Activated CD4-positive, alpha-beta memory T cell treated with anti-CD3 and anti-CD28 coated beads for 36 hours (primary cell): Measurements from ENCODE around the gene LIPM. TPM values are rescaled to one million over a fixed set of nuclear protein-coding genes. Genes with fewer than 3 reads are reported as not detected.

Experiments used
- CTCF ChIA-PET: fragments of 350-600 bp; sonication (Branson Sonifier 250); formaldehyde crosslinking; loops from one replicate; lab custom pipeline; 2021; ENCODE audit warnings: antibody characterized with exemption, inconsistent platforms; lab: Charles Lee
- POLR2A ChIA-PET: fragments of 350-600 bp; sonication (Branson Sonifier 250); formaldehyde crosslinking; loops from one replicate; lab custom pipeline; 2021; ENCODE audit warnings: antibody characterized with exemption; lab: Charles Lee
- DNase-seq: peaks from one replicate; pipeline ENCODE4 v3.0.0-alpha.2; 2020
- H3K27ac Mint-ChIP-seq: one replicate; pipeline ENCODE4 v1.8.0; 2021; ENCODE audit warnings: mixed read lengths
- H3K27me3 Mint-ChIP-seq: one replicate; pipeline ENCODE4 v1.8.0; 2021; ENCODE audit warnings: mixed read lengths
- H3K36me3 Mint-ChIP-seq: one replicate; pipeline ENCODE4 v1.8.0; 2021; ENCODE audit warnings: mixed read lengths
- H3K4me1 Mint-ChIP-seq: one replicate; pipeline ENCODE4 v1.8.0; 2021; ENCODE audit warnings: low read depth, mixed read lengths
- H3K4me3 Mint-ChIP-seq: one replicate; pipeline ENCODE4 v1.8.0; 2021; ENCODE audit warnings: mild to moderate bottlenecking, mixed read lengths
- H3K9me3 Mint-ChIP-seq: one replicate; pipeline ENCODE4 v1.8.0; 2021; ENCODE audit warnings: mixed read lengths
- intact Hi-C: fragments of 100-400 bp; cut with micrococcal nuclease; formaldehyde crosslinking; loops from one replicate; pipeline ENCODE4 v1.15.1; 2023
- total RNA-seq, 2 experiments: library from RNA; stranded (reverse); gene quantifications; one replicate each; pipeline ENCODE4 v1.2.3, GENCODE V29; 2021

LIPM gene
- total RNA-seq, 2 experiments from 2014 or later = not detected

- CTCF ChIA-PET = interaction anchor here (0.6 to 2.5 kb wide), 8 partner anchors 17 to 1352 kb away, joined by 3 to 13 read pairs (median 4); no protein-coding TSS in a partner anchor
Observed at GRCh38 chr10:88865281-88865876, 62.8 kb downstream of the LIPM start.

DNA sequence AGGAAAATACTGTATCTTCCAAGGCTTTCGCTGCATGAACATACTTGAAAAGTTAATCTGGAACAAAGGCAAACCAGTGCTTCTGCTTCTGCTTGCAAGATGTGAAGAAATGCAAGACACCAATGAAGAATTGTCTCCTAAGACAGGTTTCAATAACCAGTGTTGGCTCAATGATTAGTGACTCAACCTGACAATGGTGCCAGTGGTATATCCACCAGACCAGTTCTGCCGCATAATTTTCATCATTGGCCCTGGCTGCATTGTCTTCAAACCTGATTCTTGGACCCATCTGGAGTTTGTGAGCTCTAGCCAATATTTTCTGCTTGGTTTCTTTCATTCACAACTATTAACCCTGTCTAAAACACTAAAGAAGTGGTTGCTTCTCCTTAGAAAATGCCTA lies 63.9 kb downstream of the LIPM start:
- Mint-ChIP-seq H3K9me3 (peaks cover 3% of the 10 kb centered on the region), H3K4me3 (no peak overlapping the region), H3K27me3 (peaks cover 5% of the 10 kb centered on the region), H3K27ac (no peak overlapping the region), H3K4me1 (no peaks in the 10 kb centered on the region), H3K36me3 (no peaks in the 10 kb centered on the region)
- no peak for DNase-seq
- ChIA-PET CTCF (no interaction called here), POLR2A (no interaction called here)
- intact Hi-C loops = no loop called here

More at GRCh38 chr10:88865281-88865876, 62.8 kb downstream of the LIPM start:
- no peak overlapping the region for H3K27ac Mint-ChIP-seq
- H3K4me1 Mint-ChIP-seq = no peaks in the 10 kb centered on the region
- POLR2A ChIA-PET = no interaction called here
- no peaks in the 10 kb centered on the region for H3K36me3 Mint-ChIP-seq
- H3K4me3 Mint-ChIP-seq = no peak overlapping the region
- peaks cover 5% of the 10 kb centered on the region for H3K27me3 Mint-ChIP-seq
- intact Hi-C loops = loop anchor here (1.0 kb wide), 1 partner anchor 30 kb away; no protein-coding TSS in a partner anchor
- no peaks in the 10 kb centered on the region for H3K9me3 Mint-ChIP-seq
- DNase-seq = no peak

DNA sequence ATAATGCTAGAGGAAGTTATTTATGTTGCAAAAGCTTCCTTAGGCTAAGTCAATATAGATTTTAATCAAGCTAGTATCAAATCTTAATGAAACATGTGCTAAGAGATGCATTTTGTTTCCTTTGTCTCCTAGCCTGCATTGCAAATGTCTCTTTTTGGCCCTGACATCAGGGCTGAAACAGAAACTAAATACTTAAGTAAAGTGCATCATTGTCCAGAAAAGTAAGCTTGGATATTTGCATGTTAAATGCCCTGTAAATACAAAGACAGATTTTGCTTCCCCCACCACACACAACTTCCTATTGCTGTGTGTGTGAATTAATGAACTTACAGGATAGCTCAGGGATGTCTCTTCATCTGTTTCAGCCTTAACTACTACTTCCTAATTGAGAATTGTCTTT lies 67.6 kb downstream of the LIPM start:
- no peak overlapping the region for H3K27ac Mint-ChIP-seq
- intact Hi-C loops = no loop called here
- no peak for DNase-seq
- peaks cover 3% of the 10 kb centered on the region for H3K9me3 Mint-ChIP-seq
- H3K4me1 Mint-ChIP-seq = no peaks in the 10 kb centered on the region
- ChIA-PET POLR2A (no interaction called here), CTCF (interaction anchor here (1.0 to 1.3 kb wide), 5 partner anchors 11 to 65 kb away, joined by 3 to 4 read pairs (median 3); no protein-coding TSS in a partner anchor)
- no peaks in the 10 kb centered on the region for H3K27me3 Mint-ChIP-seq
- H3K4me3 Mint-ChIP-seq = no peak overlapping the region
- H3K36me3 Mint-ChIP-seq = no peaks in the 10 kb centered on the region

Other genes with a start within 250 kb of the LIPM start
- 1 to 10 TPM; 4.0 to 4.7 TPM for gene RNLS, start 219.4 kb upstream of the LIPM start, total RNA-seq
- not detected for gene LIPJ, start 216.0 kb upstream of the LIPM start, total RNA-seq
- not detected for gene LIPF, start 138.3 kb upstream of the LIPM start, total RNA-seq
- gene LIPK, start 96.5 kb upstream of the LIPM start, total RNA-seq = not detected
- not detected for gene LIPN, start 42.7 kb upstream of the LIPM start, total RNA-seq
- under 1 TPM; 0.12 to 0.24 TPM for gene ANKRD22, start 49.1 kb downstream of the LIPM start, total RNA-seq
- 10 to 100 TPM; 27.9 to 28.2 TPM for gene STAMBPL1, start 77.5 kb downstream of the LIPM start, total RNA-seq
- 10 to 100 TPM; 18.6 to 23.3 TPM for gene ACTA2, start 150.0 kb downstream of the LIPM start, total RNA-seq
- gene FAS, start 188.1 kb downstream of the LIPM start, total RNA-seq = 10 to 100 TPM; 62.2 to 63.5 TPM